Esophagus squamous epithelium (tissue), 5 donors: Measurements from ENCODE around the gene CNOT2. TPM values are rescaled to one million over a fixed set of nuclear protein-coding genes. Genes with fewer than 3 reads are reported as not detected.
"Not testable (repeated sequence)": the region's sequence is repeated elsewhere in the genome, so short reads cannot be mapped to it uniquely, and the experiment has no call there.

ENCODE experiments used
- DNase-seq: peaks from one replicate; lab custom pipeline; 2025; lab: John Stamatoyannopoulos, UW
- H3K27ac ChIP-seq, 4 donors: fragments of 200-600 bp; sonication (generic); one replicate each; pipeline ENCODE4 v1.5.1; 2016 to 2019; ENCODE audit warnings: mild to moderate bottlenecking in 1 of 4
- H3K27me3 ChIP-seq, 4 donors: fragments of 200-600 bp; sonication (generic); 1 replicate in 3 of 4; 2 replicates in 1 of 4; pipeline versions ENCODE4 v1.5.1 to v1.6.0; 2017 to 2021; ENCODE audit warnings: antibody characterized with exemption in 1 of 4
- H3K36me3 ChIP-seq, 3 donors: fragments of 200-600 bp; sonication (generic); one replicate each; pipeline ENCODE4 v1.5.1; 2016 to 2019
- H3K4me1 ChIP-seq, 3 donors: fragments of 200-600 bp; sonication (generic); one replicate each; pipeline ENCODE4 v1.5.1; 2017 to 2019
- H3K4me3 ChIP-seq, 4 donors: fragments of 200-600 bp; sonication (generic); 1 replicate in 3 of 4; 2 replicates in 1 of 4; pipeline ENCODE4 v1.5.1; 2016 to 2019; ENCODE audit warnings: mild to moderate bottlenecking in 2 of 4, moderate library complexity in 1 of 4
- H3K9me3 ChIP-seq, 3 donors: fragments of 200-600 bp; sonication (generic); one replicate each; pipeline ENCODE4 v1.5.1; 2016 to 2019
- POLR2A ChIP-seq, 4 donors: fragments of 450-650 bp; IDR thresholded peaks; one replicate each; pipeline ENCODE4 v1.6.1; 2017; ENCODE audit warnings: antibody characterized with exemption in 4 of 4, mild to moderate bottlenecking in 4 of 4, moderate library complexity in 3 of 4
- WGBS, 2 donors: methylation state at CpG; one replicate each; pipeline ENCODE4 v1.1.5; 2018; 5-methylcytosine and 5-hydroxymethylcytosine counted together
- intact Hi-C: fragments of 100-400 bp; cut with DNase I; formaldehyde crosslinking; loops from one replicate; pipeline ENCODE4 v1.15.0; 2022
- total RNA-seq, 4 donors: library from RNA; depleted of rRNA; stranded (reverse); fragments of >200 nt; gene quantifications; one replicate each; pipeline ENCODE4 v1.1.0, GENCODE V29; 2016
- TF ChIP-seq, protein P1 (sequence below), 6 experiments: fragments of 450-650 bp in 4 of 6; fragments of 200-600 bp in 2 of 6; sonication (generic) in 2 of 6; IDR thresholded peaks; one replicate each; pipeline ENCODE4 v1.5.1; 2016 to 2019; ENCODE audit warnings: antibody characterized with exemption in 6 of 6, mild to moderate bottlenecking in 4 of 6, moderate library complexity in 4 of 6
- donor health status: DM: yes; HTN: yes; CAD: no.

Gene CNOT2
- total RNA-seq, 4 donors from 2014 or later, result 77.0 to 138 (median 90.1) TPM

GRCh38 chr12:70288817-70289216 is 45.6 kb downstream of the CNOT2 start:
- no peaks in the 10 kb centered on the region for H3K9me3 ChIP-seq
- no peak for TF ChIP-seq POLR2A (IDR thresholded peaks at IDR 0.05)
- TF ChIP-seq, protein P1, sequence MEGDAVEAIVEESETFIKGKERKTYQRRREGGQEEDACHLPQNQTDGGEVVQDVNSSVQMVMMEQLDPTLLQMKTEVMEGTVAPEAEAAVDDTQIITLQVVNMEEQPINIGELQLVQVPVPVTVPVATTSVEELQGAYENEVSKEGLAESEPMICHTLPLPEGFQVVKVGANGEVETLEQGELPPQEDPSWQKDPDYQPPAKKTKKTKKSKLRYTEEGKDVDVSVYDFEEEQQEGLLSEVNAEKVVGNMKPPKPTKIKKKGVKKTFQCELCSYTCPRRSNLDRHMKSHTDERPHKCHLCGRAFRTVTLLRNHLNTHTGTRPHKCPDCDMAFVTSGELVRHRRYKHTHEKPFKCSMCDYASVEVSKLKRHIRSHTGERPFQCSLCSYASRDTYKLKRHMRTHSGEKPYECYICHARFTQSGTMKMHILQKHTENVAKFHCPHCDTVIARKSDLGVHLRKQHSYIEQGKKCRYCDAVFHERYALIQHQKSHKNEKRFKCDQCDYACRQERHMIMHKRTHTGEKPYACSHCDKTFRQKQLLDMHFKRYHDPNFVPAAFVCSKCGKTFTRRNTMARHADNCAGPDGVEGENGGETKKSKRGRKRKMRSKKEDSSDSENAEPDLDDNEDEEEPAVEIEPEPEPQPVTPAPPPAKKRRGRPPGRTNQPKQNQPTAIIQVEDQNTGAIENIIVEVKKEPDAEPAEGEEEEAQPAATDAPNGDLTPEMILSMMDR (IDR thresholded peaks at IDR 0.05), result no peak
- intact Hi-C loops, result no loop called here
- H3K36me3 ChIP-seq, result peaks cover 0 to 26% (median 0%) of the 10 kb centered on the region in 3 donors
- no peaks in the 10 kb centered on the region for H3K27me3 ChIP-seq
- WGBS, 2 donors, result 91 to 94% methylated on average over 2 of the region's 2 CpGs
- no peak overlapping the region for H3K4me3 ChIP-seq
- DNase-seq, result no peak
- no peaks in the 10 kb centered on the region for H3K4me1 ChIP-seq
- H3K27ac ChIP-seq, result no peak overlapping the region

GRCh38 chr12:70290116-70290515 is 46.9 kb downstream of the CNOT2 start:
- H3K9me3 ChIP-seq, result no peaks in the 10 kb centered on the region
- TF ChIP-seq POLR2A (IDR thresholded peaks at IDR 0.05), result no peak
- TF ChIP-seq, protein P1 (IDR thresholded peaks at IDR 0.05), result no peak
- H3K36me3 ChIP-seq, result peaks cover 0 to 14% (median 0%) of the 10 kb centered on the region in 3 donors
- H3K27ac ChIP-seq, result no peak overlapping the region
- no peaks in the 10 kb centered on the region for H3K4me1 ChIP-seq
- H3K4me3 ChIP-seq, result no peak overlapping the region
- no peak for DNase-seq
- H3K27me3 ChIP-seq, result no peaks in the 10 kb centered on the region
- intact Hi-C loops, result no loop called here

GRCh38 chr12:70292017-70292776 is 49.0 kb downstream of the CNOT2 start:
- Histone ChIP-seq H3K4me1 (no peaks in the 10 kb centered on the region), H3K27ac (no peak overlapping the region), H3K9me3 (no peaks in the 10 kb centered on the region), H3K4me3 (no peak overlapping the region), H3K36me3 (peaks cover 0 to 7% (median 0%) of the 10 kb centered on the region in 3 donors), H3K27me3 (no peaks in the 10 kb centered on the region)
- no peak for DNase-seq
- intact Hi-C loops, result no loop called here
- 79 to 84% methylated on average over 3 of the region's 3 CpGs for WGBS, 2 donors
- no peak for TF ChIP-seq POLR2A (IDR thresholded peaks at IDR 0.05)
- TF ChIP-seq, protein P1 (IDR thresholded peaks at IDR 0.05), result no peak

DNA sequence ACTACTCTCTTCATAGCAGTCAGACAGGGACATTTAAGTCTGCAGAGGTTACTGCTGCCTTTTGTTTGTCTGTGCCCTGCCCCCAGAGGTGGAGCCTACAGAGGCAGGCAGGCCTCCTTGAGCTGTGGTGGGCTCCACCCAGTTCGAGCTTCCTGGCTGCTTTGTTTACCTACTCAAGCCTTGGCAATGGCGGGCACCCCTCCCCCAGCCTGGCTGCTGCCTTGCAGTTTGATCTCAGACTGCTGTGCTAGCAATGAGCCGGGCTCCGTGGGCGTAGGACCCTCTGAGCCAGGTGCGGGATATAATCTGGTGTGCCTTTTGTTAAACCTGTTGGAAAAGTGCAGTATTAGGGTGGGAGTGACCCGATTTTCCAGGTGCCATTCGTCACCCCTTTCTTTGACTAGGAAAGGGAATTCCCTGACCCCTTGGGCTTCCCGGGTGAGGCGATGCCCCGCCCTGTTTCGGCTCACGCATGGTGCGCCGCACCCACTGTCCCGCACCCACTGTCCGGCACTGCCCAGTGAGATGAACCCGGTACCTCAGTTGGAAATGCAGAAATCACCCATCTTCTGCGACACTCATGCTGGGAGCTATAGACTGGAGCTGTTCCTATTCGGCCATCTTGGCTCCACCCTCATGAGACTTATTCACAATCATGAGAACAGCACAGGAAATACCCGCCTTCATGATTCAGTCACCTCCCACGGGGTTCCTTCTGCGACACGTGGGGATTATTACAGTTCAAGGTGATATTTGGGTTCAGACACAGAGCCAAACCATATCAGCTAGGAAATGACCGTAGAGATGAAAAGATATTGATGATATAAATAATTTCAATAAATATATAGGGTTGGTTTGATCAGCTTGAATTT is 61.7 kb downstream of the CNOT2 start:
- H3K9me3 ChIP-seq, H3K27ac ChIP-seq, H3K27me3 ChIP-seq, H3K4me1 ChIP-seq, DNase-seq, H3K4me3 ChIP-seq, intact Hi-C loops: not testable (repeated sequence)
- WGBS, 2 donors, result 84 to 87% methylated on average over 9 to 17 of the region's 25 CpGs
- peaks cover 0 to 25% (median 0%) of the 10 kb centered on the region in 3 donors for H3K36me3 ChIP-seq

DNA sequence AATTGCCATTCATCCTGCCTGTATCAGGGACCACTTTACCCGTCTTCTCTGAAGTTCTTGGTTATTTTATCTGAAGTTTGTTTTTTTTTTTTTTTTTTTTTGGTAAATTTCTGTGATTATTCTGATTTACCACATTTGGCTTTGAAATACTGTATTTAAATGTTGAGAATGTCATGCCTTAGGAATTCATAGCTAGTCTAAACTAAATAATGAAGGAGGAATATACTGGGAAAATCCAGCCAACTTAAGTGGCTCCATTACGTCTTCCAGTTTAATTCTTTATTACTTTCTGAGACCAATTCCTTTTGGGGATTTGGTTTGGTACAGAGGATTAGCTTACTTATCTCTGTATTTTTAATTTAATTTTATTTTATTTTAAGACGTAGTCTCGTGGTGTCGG is 62.6 kb downstream of the CNOT2 start:
- no peak for DNase-seq
- 81 to 90% methylated on average over 5 of the region's 5 CpGs for WGBS, 2 donors
- H3K36me3 ChIP-seq, result peaks cover 0 to 27% (median 0%) of the 10 kb centered on the region in 3 donors
- H3K27ac ChIP-seq, result no peak overlapping the region
- H3K4me3 ChIP-seq, result no peak overlapping the region
- TF ChIP-seq, protein P1 (IDR thresholded peaks at IDR 0.05), result no peak
- no peak for TF ChIP-seq POLR2A (IDR thresholded peaks at IDR 0.05)
- intact Hi-C loops, result no loop called here
- H3K4me1 ChIP-seq, result no peaks in the 10 kb centered on the region
- no peaks in the 10 kb centered on the region for H3K9me3 ChIP-seq
- no peaks in the 10 kb centered on the region for H3K27me3 ChIP-seq
